ENCODE data around the gene C12orf56. TPM values are rescaled to one million over a fixed set of nuclear protein-coding genes. Genes with fewer than 3 reads are reported as not detected.

The C12orf56 gene
- total RNA-seq, 4 donors from 2014 or later: 0.11 TPM; not detected in 3

DNA sequence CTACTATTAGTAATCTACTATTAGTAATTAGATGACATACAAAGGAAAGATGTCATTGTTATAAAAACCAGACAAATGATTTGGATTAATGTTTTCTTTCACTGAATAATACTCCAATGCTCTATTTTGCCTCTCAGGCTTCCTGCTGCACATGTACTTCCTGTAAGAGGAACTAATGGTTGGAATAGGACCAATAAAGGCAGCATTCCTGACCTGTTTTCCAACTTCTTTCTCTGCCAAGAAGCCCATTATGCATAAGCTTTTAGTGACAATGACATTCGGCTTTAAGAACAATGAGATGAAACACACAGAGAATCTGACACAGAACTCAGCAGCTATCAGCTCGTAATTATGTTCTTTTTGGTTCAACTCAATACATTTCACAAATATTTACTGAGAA is 5.2 kb upstream of the C12orf56 start:
- H3K4me3 ChIP-seq: no peak overlapping the region
- DNase-seq (ENCODE audit: extremely low spot score): no peak
- H3K9me3 ChIP-seq: no peaks in the 10 kb centered on the region
- H3K36me3 ChIP-seq: no peaks in the 10 kb centered on the region
- TF ChIP-seq, protein P1, sequence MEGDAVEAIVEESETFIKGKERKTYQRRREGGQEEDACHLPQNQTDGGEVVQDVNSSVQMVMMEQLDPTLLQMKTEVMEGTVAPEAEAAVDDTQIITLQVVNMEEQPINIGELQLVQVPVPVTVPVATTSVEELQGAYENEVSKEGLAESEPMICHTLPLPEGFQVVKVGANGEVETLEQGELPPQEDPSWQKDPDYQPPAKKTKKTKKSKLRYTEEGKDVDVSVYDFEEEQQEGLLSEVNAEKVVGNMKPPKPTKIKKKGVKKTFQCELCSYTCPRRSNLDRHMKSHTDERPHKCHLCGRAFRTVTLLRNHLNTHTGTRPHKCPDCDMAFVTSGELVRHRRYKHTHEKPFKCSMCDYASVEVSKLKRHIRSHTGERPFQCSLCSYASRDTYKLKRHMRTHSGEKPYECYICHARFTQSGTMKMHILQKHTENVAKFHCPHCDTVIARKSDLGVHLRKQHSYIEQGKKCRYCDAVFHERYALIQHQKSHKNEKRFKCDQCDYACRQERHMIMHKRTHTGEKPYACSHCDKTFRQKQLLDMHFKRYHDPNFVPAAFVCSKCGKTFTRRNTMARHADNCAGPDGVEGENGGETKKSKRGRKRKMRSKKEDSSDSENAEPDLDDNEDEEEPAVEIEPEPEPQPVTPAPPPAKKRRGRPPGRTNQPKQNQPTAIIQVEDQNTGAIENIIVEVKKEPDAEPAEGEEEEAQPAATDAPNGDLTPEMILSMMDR (IDR thresholded peaks at IDR 0.05): no peak
- no peak for TF ChIP-seq EP300 (IDR thresholded peaks at IDR 0.05)
- TF ChIP-seq POLR2A (IDR thresholded peaks at IDR 0.05; ENCODE audit: low read depth): no peak
- 53% methylated on average over 2 of the region's 2 CpGs for WGBS
- no peak overlapping the region for H3K27ac ChIP-seq (replicated peaks in 1 of 4)
- peaks cover under 1 to 1% (median under 1%) of the 10 kb centered on the region in 4 donors for H3K4me1 ChIP-seq
- H3K27me3 ChIP-seq: peaks cover 0 to 27% (median under 1%) of the 10 kb centered on the region in 4 donors
- intact Hi-C loops (cut with DNase I): no loop called here

DNA sequence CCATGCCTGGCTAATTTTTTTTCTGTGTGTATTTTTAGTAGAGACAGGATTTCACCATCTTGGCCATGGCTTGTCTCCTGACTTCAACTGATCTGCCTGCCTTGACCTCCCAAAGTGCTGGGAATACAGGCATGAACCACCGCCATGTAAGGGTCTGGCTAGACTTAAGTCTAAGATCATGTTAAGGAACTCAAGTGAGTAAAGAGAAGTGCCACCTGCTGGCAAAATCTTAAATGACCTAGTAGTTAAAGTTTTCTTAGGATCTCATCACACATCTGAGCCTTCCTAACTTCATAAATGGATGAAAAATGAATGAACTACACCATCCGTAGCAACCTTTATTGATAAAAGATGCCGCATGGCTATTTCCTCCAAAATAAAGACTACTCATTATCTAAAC is 1.7 kb upstream of the C12orf56 start:
- no peak overlapping the region for H3K4me3 ChIP-seq
- H3K36me3 ChIP-seq: no peaks in the 10 kb centered on the region
- H3K4me1 ChIP-seq: peaks cover 6 to 10% (median 9%) of the 10 kb centered on the region in 4 donors
- H3K27me3 ChIP-seq: peaks cover 0 to 44% (median 11%) of the 10 kb centered on the region in 4 donors
- TF ChIP-seq, protein P1 (IDR thresholded peaks at IDR 0.05): no peak
- TF ChIP-seq POLR2A (IDR thresholded peaks at IDR 0.05; ENCODE audit: low read depth) (no peak), EP300 (IDR thresholded peaks at IDR 0.05) (no peak), POLR2AphosphoS5 (IDR thresholded peaks at IDR 0.05) (no peak)
- no peak overlapping the region for H3K27ac ChIP-seq (replicated peaks in 1 of 4)
- 77% methylated on average over 3 of the region's 3 CpGs for WGBS
- intact Hi-C loops (cut with DNase I): no loop called here
- no peaks in the 10 kb centered on the region for H3K9me3 ChIP-seq
- no peak for DNase-seq (ENCODE audit: extremely low spot score)

DNA sequence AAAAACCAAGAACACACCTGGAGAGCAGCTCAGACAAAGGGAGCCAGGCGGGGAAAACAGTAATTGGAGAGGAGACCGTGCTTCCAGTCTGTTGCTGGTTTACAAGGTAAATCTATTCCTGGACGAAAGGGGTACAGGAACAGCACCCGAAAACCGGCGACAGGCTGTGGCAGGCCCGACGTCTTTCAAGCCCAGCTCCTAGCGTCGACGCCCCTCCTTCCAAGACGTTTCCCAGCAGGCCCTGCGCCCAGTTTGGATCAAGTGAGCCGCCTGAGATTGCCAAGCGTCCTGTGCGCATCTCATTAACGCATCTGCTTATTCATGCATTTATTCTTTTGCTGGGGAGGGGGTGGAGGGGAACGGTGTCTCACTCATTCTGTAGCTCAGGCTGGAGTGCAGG is 1.4 kb downstream of the C12orf56 start:
- Histone ChIP-seq H3K4me1 (peaks cover 6 to 10% (median 9%) of the 10 kb centered on the region in 4 donors), H3K4me3 (no peak overlapping the region), H3K27ac (replicated peaks in 1 of 4) (no peak overlapping the region), H3K9me3 (no peaks in the 10 kb centered on the region), H3K36me3 (no peaks in the 10 kb centered on the region), H3K27me3 (peaks cover 0 to 42% (median 11%) of the 10 kb centered on the region in 4 donors)
- intact Hi-C loops (cut with DNase I): no loop called here
- DNase-seq (ENCODE audit: extremely low spot score): no peak
- 89% methylated on average over 18 of the region's 18 CpGs for WGBS
- TF ChIP-seq POLR2AphosphoS5 (IDR thresholded peaks at IDR 0.05) (no peak), POLR2A (IDR thresholded peaks at IDR 0.05; ENCODE audit: low read depth) (no peak), EP300 (IDR thresholded peaks at IDR 0.05) (no peak)
- TF ChIP-seq, protein P1 (IDR thresholded peaks at IDR 0.05): no peak

DNA sequence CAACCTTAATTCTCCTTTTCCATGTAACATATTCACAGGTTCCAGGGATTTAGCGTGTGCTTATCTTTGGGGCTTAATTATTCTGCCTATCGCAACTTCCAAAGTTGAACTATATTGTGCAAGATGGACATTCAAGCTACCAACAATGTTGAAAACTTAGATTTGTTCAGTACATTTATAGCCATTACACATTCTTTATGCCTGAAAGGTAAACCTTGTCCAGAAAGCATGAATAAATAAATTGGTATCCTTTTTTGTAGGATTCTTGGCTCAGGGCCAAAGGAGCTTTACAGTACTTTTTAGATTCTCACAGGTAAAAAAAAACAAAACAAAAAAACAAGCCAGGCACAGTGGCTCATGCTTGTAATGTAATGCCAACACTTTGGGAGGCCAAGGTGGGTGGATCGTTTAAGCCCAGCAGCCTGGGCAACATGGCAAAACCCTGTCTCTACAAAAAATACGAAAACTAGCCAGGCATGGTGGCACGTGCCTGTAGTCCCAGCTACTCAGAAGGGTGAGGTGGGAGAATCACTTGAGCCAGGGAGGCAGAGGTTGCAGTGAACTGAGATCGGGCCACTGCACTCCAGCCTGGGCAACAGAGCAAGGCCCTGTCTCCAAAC is 3.3 kb downstream of the C12orf56 start:
- 89% methylated on average over 6 of the region's 6 CpGs for WGBS
- Histone ChIP-seq H3K36me3 (no peaks in the 10 kb centered on the region), H3K27ac (replicated peaks in 1 of 4) (no peak overlapping the region), H3K9me3 (no peaks in the 10 kb centered on the region), H3K4me1 (peaks cover 6 to 10% (median 9%) of the 10 kb centered on the region in 4 donors), H3K27me3 (peaks cover 0 to 31% (median 11%) of the 10 kb centered on the region in 4 donors), H3K4me3 (no peak overlapping the region)
- no peak for TF ChIP-seq POLR2A (IDR thresholded peaks at IDR 0.05; ENCODE audit: low read depth)
- TF ChIP-seq, protein P1 (IDR thresholded peaks at IDR 0.05): no peak
- no peak for TF ChIP-seq EP300 (IDR thresholded peaks at IDR 0.05)
- no peak for TF ChIP-seq POLR2AphosphoS5 (IDR thresholded peaks at IDR 0.05)
- DNase-seq (ENCODE audit: extremely low spot score): no peak
- intact Hi-C loops (cut with DNase I): no loop called here

DNA sequence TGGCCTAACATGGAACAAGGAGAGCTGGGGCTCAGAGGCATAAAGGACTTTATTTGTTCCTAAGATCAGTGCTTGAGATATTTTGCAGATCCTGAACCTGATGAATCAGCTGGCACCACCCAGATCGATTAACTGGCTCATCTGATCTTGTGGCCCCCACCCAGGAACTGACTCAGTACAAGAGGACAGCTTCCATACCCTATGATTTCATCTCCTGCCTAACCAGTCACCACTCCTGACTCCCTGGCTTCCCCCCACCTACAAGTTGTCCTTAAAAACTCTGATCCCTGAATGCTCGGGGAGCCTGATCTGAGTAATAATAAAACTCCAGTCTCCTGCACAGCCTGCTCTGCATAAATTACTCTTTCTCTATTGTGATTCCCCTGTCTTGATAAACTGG is 5.1 kb downstream of the C12orf56 start:
- Histone ChIP-seq H3K4me1 (peaks cover 3 to 7% (median 6%) of the 10 kb centered on the region in 4 donors), H3K27ac (replicated peaks in 1 of 4) (no peak overlapping the region), H3K36me3 (no peaks in the 10 kb centered on the region), H3K4me3 (no peak overlapping the region), H3K9me3 (peaks cover 0 to 2% (median 1%) of the 10 kb centered on the region in 4 donors), H3K27me3 (peaks cover 0 to 15% (median 7%) of the 10 kb centered on the region in 4 donors)
- intact Hi-C loops (cut with DNase I): no loop called here
- TF ChIP-seq POLR2AphosphoS5 (IDR thresholded peaks at IDR 0.05) (no peak), EP300 (IDR thresholded peaks at IDR 0.05) (no peak), POLR2A (IDR thresholded peaks at IDR 0.05; ENCODE audit: low read depth) (no peak)
- DNase-seq (ENCODE audit: extremely low spot score): no peak
- 78% methylated on average over 2 of the region's 2 CpGs for WGBS
